Tibial artery (tissue), 4 donors: Measurements from ENCODE around the gene EZR.
"Not testable (repeated sequence)": the region's sequence is repeated elsewhere in the genome, so short reads cannot be mapped to it uniquely, and the experiment has no call there.

Experiments
- DNase-seq, 2 donors: peaks; one replicate each; pipeline ENCODE4 v3.0.0-alpha.2; 2019
- H3K27ac ChIP-seq, 2 donors: fragments of 200-600 bp; sonication (generic) in 1 of 2; 1 replicate in 1 of 2; 2 replicates in 1 of 2; pipeline ENCODE4 v1.5.1; 2018 to 2019; ENCODE audit warnings: mild to moderate bottlenecking in 1 of 2
- H3K27me3 ChIP-seq, 2 donors: fragments of 200-600 bp; sonication (generic) in 1 of 2; one replicate each; pipeline versions ENCODE4 v1.5.1 to v1.6.0; 2016 to 2019
- H3K36me3 ChIP-seq, 3 donors: fragments of 200-600 bp; sonication (generic) in 2 of 3; one replicate each; pipeline ENCODE4 v1.5.1; 2016 to 2019; ENCODE audit warnings: mild to moderate bottlenecking in 2 of 3
- H3K4me1 ChIP-seq, 4 donors: fragments of 200-600 bp; sonication (generic) in 2 of 4; 1 replicate in 3 of 4; 2 replicates in 1 of 4; pipeline ENCODE4 v1.5.1; 2016 to 2019
- H3K4me3 ChIP-seq, 2 donors: fragments of 200-600 bp; sonication (generic) in 1 of 2; 1 replicate in 1 of 2; 2 replicates in 1 of 2; pipeline ENCODE4 v1.5.1; 2018 to 2019; ENCODE audit warnings: mild to moderate bottlenecking in 2 of 2
- H3K9me3 ChIP-seq, 3 donors: fragments of 200-600 bp; sonication (generic) in 1 of 3; one replicate each; pipeline ENCODE4 v1.5.1; 2016 to 2019
- intact Hi-C: fragments of 100-400 bp; cut with DNase I; formaldehyde crosslinking; loops from one replicate; pipeline ENCODE4 v1.15.0; 2023; ENCODE audit warnings: low total_unique reads
- TF ChIP-seq, protein P1 (sequence below), 2 experiments: fragments of 200-600 bp in 1 of 2; fragments of 450-650 bp in 1 of 2; IDR thresholded peaks; one replicate each; pipeline ENCODE4 v1.5.1; 2017 to 2019; ENCODE audit warnings: antibody characterized with exemption in 2 of 2, mild to moderate bottlenecking in 1 of 2, moderate library complexity in 1 of 2

The EZR gene

DNA sequence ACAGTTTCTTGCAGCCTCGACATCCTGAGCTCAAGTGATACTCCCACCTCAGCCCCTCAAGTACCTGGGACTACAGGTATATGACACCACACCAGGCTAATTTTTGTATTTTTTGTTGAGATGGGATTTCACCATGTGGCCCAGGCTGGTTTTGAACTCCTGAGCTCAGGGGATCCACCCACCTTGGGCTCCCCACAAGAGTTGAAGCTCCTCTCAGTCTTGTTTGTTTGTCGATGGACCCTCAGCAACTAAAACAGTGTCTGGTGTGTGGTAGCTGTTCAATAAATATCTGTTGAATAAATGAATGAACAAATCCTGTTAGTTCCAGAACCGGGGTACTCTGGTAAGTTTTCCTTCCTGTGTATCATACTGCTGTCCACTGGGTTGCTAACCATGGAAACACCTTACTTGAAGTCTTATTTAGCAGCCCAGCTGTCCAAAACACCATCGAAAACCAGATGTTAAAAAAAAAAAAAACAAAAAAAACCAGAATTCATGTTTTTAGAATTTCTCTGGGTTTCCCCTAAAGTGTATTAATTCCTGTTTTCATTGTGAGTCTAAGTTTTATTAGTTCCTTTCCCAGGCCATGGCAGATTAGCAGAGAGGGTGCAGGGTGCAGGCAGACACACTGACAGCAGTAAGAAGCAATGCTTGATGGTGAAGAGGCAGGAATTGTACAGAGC, 7.8 kb upstream of the EZR start:
- TF ChIP-seq, protein P1, sequence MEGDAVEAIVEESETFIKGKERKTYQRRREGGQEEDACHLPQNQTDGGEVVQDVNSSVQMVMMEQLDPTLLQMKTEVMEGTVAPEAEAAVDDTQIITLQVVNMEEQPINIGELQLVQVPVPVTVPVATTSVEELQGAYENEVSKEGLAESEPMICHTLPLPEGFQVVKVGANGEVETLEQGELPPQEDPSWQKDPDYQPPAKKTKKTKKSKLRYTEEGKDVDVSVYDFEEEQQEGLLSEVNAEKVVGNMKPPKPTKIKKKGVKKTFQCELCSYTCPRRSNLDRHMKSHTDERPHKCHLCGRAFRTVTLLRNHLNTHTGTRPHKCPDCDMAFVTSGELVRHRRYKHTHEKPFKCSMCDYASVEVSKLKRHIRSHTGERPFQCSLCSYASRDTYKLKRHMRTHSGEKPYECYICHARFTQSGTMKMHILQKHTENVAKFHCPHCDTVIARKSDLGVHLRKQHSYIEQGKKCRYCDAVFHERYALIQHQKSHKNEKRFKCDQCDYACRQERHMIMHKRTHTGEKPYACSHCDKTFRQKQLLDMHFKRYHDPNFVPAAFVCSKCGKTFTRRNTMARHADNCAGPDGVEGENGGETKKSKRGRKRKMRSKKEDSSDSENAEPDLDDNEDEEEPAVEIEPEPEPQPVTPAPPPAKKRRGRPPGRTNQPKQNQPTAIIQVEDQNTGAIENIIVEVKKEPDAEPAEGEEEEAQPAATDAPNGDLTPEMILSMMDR (IDR thresholded peaks at IDR 0.05): no peak
- intact Hi-C loops: no loop called here
- no peak overlapping the region for H3K27ac ChIP-seq
- no peaks in the 10 kb centered on the region for H3K27me3 ChIP-seq
- no peak for DNase-seq
- no peaks in the 10 kb centered on the region for H3K4me1 ChIP-seq
- no peaks in the 10 kb centered on the region for H3K36me3 ChIP-seq
- H3K4me3 ChIP-seq: no peak overlapping the region
- H3K9me3 ChIP-seq: no peaks in the 10 kb centered on the region

DNA sequence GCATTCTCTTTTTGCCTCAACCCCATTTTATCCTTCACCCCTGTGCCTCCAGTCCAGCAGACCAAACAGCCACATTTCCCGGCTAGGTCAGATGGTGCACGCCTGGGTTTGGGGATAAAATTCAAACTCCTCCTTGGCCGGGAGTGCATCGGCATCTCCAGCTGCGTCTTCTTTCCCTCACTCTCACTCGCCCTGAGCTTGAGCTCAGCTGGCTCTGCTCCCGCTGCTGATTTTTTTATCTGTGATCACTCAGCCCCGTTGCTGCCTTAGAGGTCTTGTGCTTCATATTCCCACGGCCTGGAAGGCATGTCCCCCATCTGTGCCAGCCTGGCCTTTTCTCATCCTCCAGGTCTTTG, 6.8 kb upstream of the EZR start:
- H3K36me3 ChIP-seq: no peaks in the 10 kb centered on the region
- H3K9me3 ChIP-seq: no peaks in the 10 kb centered on the region
- TF ChIP-seq, protein P1 (IDR thresholded peaks at IDR 0.05): no peak
- no peak overlapping the region for H3K27ac ChIP-seq
- DNase-seq: no peak
- intact Hi-C loops: no loop called here
- no peaks in the 10 kb centered on the region for H3K4me1 ChIP-seq
- no peaks in the 10 kb centered on the region for H3K27me3 ChIP-seq
- no peak overlapping the region for H3K4me3 ChIP-seq

DNA sequence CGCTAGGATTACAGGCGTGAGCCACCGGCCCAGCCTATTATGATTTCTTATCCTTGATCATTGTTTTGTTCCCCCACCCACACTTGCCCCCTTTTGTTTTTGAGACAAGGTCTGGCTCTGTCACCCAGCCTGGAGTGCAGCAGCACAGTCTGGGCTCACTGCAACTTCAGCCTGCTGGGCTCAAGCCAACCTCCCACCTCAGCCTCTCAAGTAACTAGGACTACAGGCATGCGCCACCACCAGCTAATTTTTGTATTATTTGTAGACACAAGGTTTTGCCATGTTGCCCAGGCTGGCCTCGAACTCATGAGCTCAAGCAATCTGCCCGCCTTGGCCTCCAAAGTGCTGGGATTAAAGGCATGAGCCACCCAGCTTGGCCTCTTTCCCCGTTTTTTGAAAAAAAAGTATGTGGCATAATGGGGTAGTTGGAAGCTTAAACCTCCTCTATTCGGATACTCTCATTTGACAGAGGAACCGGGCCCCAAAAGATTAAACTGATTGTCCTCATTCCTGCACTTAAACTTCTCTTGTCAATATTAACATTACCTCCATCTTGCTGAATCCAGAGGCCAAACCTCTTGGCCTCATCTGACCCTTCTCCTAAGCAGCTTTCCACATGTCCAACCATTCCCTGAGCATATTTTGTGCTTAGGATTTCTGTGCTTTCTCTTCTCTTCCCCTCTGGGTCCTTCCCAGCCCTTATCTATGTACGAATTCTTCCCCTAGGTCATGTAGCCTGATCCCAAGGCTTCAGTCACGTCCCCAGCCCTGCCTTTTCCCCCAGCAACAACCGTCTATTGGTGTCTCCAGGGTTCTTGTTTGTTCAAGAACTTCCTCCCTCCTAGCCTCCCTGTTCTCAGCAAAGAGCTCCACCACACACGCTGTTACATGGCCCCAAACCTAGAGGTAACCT, 6.1 kb upstream of the EZR start:
- Histone ChIP-seq H3K27me3 (no peaks in the 10 kb centered on the region), H3K4me1 (no peaks in the 10 kb centered on the region), H3K9me3 (no peaks in the 10 kb centered on the region), H3K4me3 (no peak overlapping the region), H3K27ac (no peak overlapping the region), H3K36me3 (no peaks in the 10 kb centered on the region)
- intact Hi-C loops: no loop called here
- TF ChIP-seq, protein P1 (IDR thresholded peaks at IDR 0.05): no peak
- DNase-seq: no peak

DNA sequence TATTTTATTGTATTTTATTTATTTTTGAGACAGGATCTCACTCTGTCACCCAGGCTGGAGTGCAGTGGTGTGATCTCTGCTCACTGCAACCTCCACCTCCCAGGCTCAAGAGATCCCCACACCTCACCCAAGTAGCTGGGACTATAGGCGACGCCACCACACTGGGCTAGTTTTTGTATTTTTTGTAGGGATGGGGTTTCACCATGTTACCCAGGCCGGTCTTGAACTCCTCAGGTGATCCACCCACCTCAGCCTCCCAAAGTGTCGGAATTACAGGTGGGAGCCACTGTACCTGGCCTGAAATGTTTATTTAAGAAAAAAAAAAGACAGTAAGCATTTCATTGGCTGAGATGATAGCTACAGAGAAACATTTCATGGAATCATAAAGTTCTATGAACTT, 4.4 kb upstream of the EZR start:
- DNase-seq, H3K4me1 ChIP-seq, H3K4me3 ChIP-seq, intact Hi-C loops, H3K27ac ChIP-seq, H3K9me3 ChIP-seq, H3K27me3 ChIP-seq, H3K36me3 ChIP-seq: not testable (repeated sequence)

DNA sequence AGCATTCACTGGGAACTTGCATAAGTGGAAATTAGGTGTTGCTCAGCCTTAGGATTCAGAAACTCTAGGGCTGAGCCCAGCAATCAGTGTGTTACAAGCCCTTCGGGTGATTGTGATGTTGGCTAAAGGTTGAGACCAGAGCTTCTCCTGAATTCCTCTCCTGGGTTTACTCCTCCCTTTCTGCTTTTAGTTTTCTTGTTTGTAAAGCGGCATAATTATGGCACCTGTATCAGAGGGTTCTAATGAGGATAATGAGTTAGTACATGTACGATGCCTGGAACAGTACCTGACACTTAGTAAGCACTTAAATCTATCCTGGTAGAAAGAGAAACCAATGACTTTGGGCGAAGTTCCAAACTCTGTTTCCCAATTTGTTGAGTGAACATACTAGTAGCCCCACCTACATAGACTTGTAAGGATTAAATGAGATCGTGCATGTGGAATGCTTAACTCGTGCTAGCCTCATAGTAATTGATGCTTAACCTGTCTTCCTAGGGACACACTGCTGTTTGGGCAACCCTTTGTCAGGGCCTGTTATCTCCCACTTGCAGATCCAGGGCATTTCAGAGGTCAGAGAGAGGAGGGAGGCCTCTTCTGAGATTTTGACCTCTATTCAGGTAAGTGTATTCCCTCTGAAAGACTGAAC, 932 bp upstream of the EZR start:
- intact Hi-C loops: no loop called here
- Histone ChIP-seq H3K27ac (peak overlapping the region; percentile 96 to 99), H3K36me3 (no peaks in the 10 kb centered on the region), H3K9me3 (no peaks in the 10 kb centered on the region), H3K4me1 (peaks cover 0 to 30% (median 14%) of the 10 kb centered on the region in 4 donors), H3K4me3 (peak overlapping the region in 1 of 2 donors; percentile 79), H3K27me3 (no peaks in the 10 kb centered on the region)
- TF ChIP-seq, protein P1 (IDR thresholded peaks at IDR 0.05): no peak
- no peak for DNase-seq
